Gastrocnemius medialis (tissue), 4 donors: ENCODE results near the gene C2CD4A. TPM values are rescaled to one million over a fixed set of nuclear protein-coding genes. Genes with fewer than 3 reads are reported as not detected.
A peak's percentile ranks its signal among the peaks of the same experiment; 100 is the strongest.

Source experiments
- ATAC-seq, 2 donors: fragments of 150-250 bp; one replicate each; pipeline ENCODE4 v1.9.1; 2016
- DNase-seq, 2 donors: peaks; one replicate each; pipeline ENCODE4 v3.0.0-alpha.2; 2019
- H3K27ac ChIP-seq, 4 donors: fragments of 200-600 bp; sonication (generic); 1 replicate in 1 of 4; 2 replicates in 3 of 4; pipeline ENCODE4 v1.5.1; 2016 to 2018; ENCODE audit warnings: mild to moderate bottlenecking in 2 of 4, moderate library complexity in 1 of 4
- H3K27me3 ChIP-seq, 3 donors: fragments of 200-600 bp; sonication (generic) in 2 of 3; 1 replicate in 1 of 3; 2 replicates in 2 of 3; pipeline versions ENCODE4 v1.5.1 to v1.6.0; 2016 to 2019; ENCODE audit warnings: mild to moderate bottlenecking in 1 of 3, moderate library complexity in 1 of 3
- H3K36me3 ChIP-seq, 2 donors: fragments of 200-600 bp; sonication (generic) in 1 of 2; one replicate each; pipeline ENCODE4 v1.5.1; 2017 to 2018
- H3K4me1 ChIP-seq, 2 donors: fragments of 200-600 bp; sonication (generic) in 1 of 2; one replicate each; pipeline ENCODE4 v1.5.1; 2016 to 2017; ENCODE audit warnings: mild to moderate bottlenecking in 2 of 2
- H3K4me3 ChIP-seq, 4 donors: fragments of 200-600 bp; sonication (generic) in 3 of 4; 1 replicate in 1 of 4; 2 replicates in 3 of 4; pipeline ENCODE4 v1.5.1; 2016 to 2019; ENCODE audit warnings: mild to moderate bottlenecking in 2 of 4
- H3K9me3 ChIP-seq, 3 donors: fragments of 200-600 bp; sonication (generic) in 2 of 3; 1 replicate in 1 of 3; 2 replicates in 2 of 3; pipeline ENCODE4 v1.5.1; 2016 to 2019
- CTCF ChIP-seq, 5 experiments: fragments of 450-650 bp in 3 of 5; fragments of 200-600 bp in 2 of 5; sonication (generic) in 2 of 5; IDR thresholded peaks in 4 of 5; conservative IDR thresholded peaks in 1 of 5; 1 replicate in 4 of 5; 2 replicates in 1 of 5; pipeline ENCODE4 v1.5.1; 2016 to 2019; ENCODE audit warnings: antibody characterized with exemption in 5 of 5, mild to moderate bottlenecking in 3 of 5, moderate library complexity in 3 of 5
- POLR2A ChIP-seq, 2 donors: fragments of 450-650 bp; IDR thresholded peaks; one replicate each; pipeline ENCODE4 v1.6.1; 2017; ENCODE audit warnings: antibody characterized with exemption in 2 of 2, mild to moderate bottlenecking in 2 of 2, moderate library complexity in 2 of 2
- in situ Hi-C, 4 donors: fragments of 200-750 bp; cut with MboI; loops; one replicate each; pipeline versions ENCODE4 v1.15.0 to v1.8.0; 2017; ENCODE audit warnings: low sequenced_read_pairs in 4 of 4
- intact Hi-C: fragments of 100-400 bp; cut with DNase I; formaldehyde crosslinking; loops from one replicate; pipeline ENCODE4 v1.15.1; 2023; ENCODE audit warnings: low total_unique reads
- total RNA-seq, 4 donors: library from RNA; depleted of rRNA; stranded (reverse); fragments of >200 nt; gene quantifications; one replicate each; pipeline versions ENCODE4 v1.1.0 to v1.2.3, GENCODE V29; 2016

Gene C2CD4A
- total RNA-seq, 4 donors from 2014 or later, result 0.23 to 0.66 (median 0.47) TPM; not detected in 1

GRCh38 chr15:62053439-62054085, 13.2 kb upstream of the C2CD4A start:
- intact Hi-C loops (loop anchor here (1.0 kb wide), 1 partner anchor 15 kb away; no protein-coding TSS in a partner anchor), in situ Hi-C loops (loop anchor here in 1 of 4 donors (25.0 kb wide), 1 partner anchor 91 kb away; no protein-coding TSS in a partner anchor)
- no peaks in the 10 kb centered on the region for H3K27me3 ChIP-seq
- H3K27ac ChIP-seq, result peak overlapping the region; percentile 24 to 48 (median 38)
- TF ChIP-seq CTCF (IDR thresholded peaks at IDR 0.05 in 4 of 5, conservative IDR thresholded peaks at IDR 0.05 in 1 of 5), result no peak
- TF ChIP-seq POLR2A (IDR thresholded peaks at IDR 0.05), result no peak
- H3K36me3 ChIP-seq, result no peaks in the 10 kb centered on the region
- no peak for DNase-seq
- peaks cover 38 to 42% of the 10 kb centered on the region in 2 donors for H3K4me1 ChIP-seq
- peak; percentile 64 to 78 for ATAC-seq
- H3K9me3 ChIP-seq, result no peaks in the 10 kb centered on the region
- H3K4me3 ChIP-seq, result no peak overlapping the region

GRCh38 chr15:62054979-62055378, 11.8 kb upstream of the C2CD4A start:
- no peaks in the 10 kb centered on the region for H3K27me3 ChIP-seq
- in situ Hi-C loops (loop anchor here in 1 of 4 donors (25.0 kb wide), 1 partner anchor 93 kb away; no protein-coding TSS in a partner anchor), intact Hi-C loops (no loop called here)
- no peak overlapping the region for H3K4me3 ChIP-seq
- no peaks in the 10 kb centered on the region for H3K9me3 ChIP-seq
- no peak for TF ChIP-seq CTCF (IDR thresholded peaks at IDR 0.05 in 4 of 5, conservative IDR thresholded peaks at IDR 0.05 in 1 of 5)
- no peak for DNase-seq
- H3K27ac ChIP-seq, result no peak overlapping the region
- no peaks in the 10 kb centered on the region for H3K36me3 ChIP-seq
- peaks cover 45 to 48% of the 10 kb centered on the region in 2 donors for H3K4me1 ChIP-seq
- ATAC-seq, result no peak

GRCh38 chr15:62057341-62057980, 9.3 kb upstream of the C2CD4A start:
- H3K4me1 ChIP-seq, result peaks cover 29 to 38% of the 10 kb centered on the region in 2 donors
- TF ChIP-seq CTCF (IDR thresholded peaks at IDR 0.05 in 4 of 5, conservative IDR thresholded peaks at IDR 0.05 in 1 of 5) (no peak), POLR2A (IDR thresholded peaks at IDR 0.05) (no peak)
- intact Hi-C loops, result no loop called here

GRCh38 chr15:62058327-62059028, 8.3 kb upstream of the C2CD4A start:
- DNase-seq, result no peak
- intact Hi-C loops (no loop called here), in situ Hi-C loops (loop anchor here in 1 of 4 donors (25.0 kb wide), 1 partner anchor 96 kb away; no protein-coding TSS in a partner anchor)
- no peak overlapping the region for H3K27ac ChIP-seq
- no peaks in the 10 kb centered on the region for H3K36me3 ChIP-seq
- H3K9me3 ChIP-seq, result no peaks in the 10 kb centered on the region
- H3K4me3 ChIP-seq, result no peak overlapping the region
- ATAC-seq, result no peak
- H3K27me3 ChIP-seq, result no peaks in the 10 kb centered on the region
- H3K4me1 ChIP-seq, result peaks cover 19 to 28% of the 10 kb centered on the region in 2 donors
- no peak for TF ChIP-seq POLR2A (IDR thresholded peaks at IDR 0.05)
- no peak for TF ChIP-seq CTCF (IDR thresholded peaks at IDR 0.05 in 4 of 5, conservative IDR thresholded peaks at IDR 0.05 in 1 of 5)

More at GRCh38 chr15:62057341-62057980, 9.3 kb upstream of the C2CD4A start:
- in situ Hi-C loops, result loop anchor here in 1 of 4 donors (25.0 kb wide), 1 partner anchor 95 kb away; no protein-coding TSS in a partner anchor
- ATAC-seq (no peak), DNase-seq (no peak)
- no peaks in the 10 kb centered on the region for H3K36me3 ChIP-seq
- H3K27me3 ChIP-seq, result no peaks in the 10 kb centered on the region
- H3K4me3 ChIP-seq, result no peak overlapping the region
- no peak overlapping the region for H3K27ac ChIP-seq
- H3K9me3 ChIP-seq, result no peaks in the 10 kb centered on the region
